ENCODE measurements around the gene FZD2.
"Not testable (repeated sequence)": the region's sequence is repeated elsewhere in the genome, so short reads cannot be mapped to it uniquely, and the experiment has no call there.

FZD2 gene

GRCh38 chr17:44546671-44547606, 10.3 kb upstream of the FZD2 start:
- DNase-seq = peak; percentile 88

DNA sequence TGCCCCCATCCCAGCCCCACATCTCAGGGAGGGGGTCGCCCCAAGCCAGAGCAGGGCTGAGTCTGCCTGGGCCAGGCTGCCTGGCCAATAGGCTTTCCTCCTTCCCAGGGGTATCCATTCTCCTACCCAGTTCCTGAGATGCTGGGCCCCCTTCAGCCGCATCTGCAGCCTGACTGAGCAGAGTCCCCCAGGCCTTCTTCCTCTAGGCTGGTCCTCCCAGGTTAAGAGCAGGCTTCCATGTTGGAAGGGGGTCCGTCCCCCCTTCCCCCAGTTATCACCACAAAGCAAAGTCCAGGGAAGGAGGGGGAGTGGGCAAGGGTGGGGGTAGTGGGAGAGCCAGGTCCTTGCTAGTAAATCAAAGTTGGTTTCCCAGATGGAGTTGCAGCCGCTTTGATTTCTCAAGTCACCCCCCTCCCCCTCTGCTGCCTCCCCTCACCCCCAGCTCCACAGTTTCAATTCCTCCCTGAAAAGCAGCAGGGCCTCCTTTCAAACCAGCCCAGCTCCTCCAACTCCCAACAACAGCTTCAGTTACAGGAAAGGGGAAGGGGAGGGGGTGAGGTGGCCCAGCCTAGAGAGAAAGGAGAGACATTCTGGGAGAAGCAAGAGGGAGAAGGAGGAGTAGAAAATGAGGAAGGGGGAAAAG, 9.5 kb upstream of the FZD2 start:
- DNase-seq = peak; percentile 71

- no peak for DNase-seq
These were observed 8.7 kb upstream of the FZD2 start for GRCh38 chr17:44548376-44549230.

- DNase-seq = no peak
These were observed 7.6 kb upstream of the FZD2 start for GRCh38 chr17:44549686-44550085.

- no peak for DNase-seq
These were observed 4.9 kb upstream of the FZD2 start for GRCh38 chr17:44552361-44552760.

DNA sequence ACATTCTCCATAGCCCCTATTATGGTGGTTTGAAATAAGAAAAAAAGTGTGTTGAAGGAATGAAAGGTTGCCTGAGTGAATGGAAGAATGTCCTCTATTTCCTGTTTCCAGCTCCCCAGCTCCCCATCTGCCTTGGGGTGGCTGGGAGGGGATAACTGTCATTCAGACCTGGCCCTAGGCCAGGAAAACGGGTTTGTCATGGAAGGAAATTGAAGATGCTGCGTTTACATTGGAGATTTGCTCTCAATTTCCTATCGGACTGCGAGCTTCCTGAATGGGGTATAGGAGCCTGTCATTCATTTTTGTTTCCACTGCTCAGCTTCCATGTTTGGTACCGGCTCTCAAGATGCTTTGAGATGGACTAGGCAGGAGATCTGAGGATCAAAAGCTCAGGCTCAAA, 2.2 kb upstream of the FZD2 start:
- DNase-seq = peak; percentile 77

GRCh38 chr17:44556166-44556831, 985 bp upstream of the FZD2 start:
- DNase-seq = peak; percentile 81

DNA sequence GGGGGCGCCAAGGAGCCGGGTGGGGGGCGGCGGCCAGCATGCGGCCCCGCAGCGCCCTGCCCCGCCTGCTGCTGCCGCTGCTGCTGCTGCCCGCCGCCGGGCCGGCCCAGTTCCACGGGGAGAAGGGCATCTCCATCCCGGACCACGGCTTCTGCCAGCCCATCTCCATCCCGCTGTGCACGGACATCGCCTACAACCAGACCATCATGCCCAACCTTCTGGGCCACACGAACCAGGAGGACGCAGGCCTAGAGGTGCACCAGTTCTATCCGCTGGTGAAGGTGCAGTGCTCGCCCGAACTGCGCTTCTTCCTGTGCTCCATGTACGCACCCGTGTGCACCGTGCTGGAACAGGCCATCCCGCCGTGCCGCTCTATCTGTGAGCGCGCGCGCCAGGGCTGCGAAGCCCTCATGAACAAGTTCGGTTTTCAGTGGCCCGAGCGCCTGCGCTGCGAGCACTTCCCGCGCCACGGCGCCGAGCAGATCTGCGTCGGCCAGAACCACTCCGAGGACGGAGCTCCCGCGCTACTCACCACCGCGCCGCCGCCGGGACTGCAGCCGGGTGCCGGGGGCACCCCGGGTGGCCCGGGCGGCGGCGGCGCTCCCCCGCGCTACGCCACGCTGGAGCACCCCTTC, 484 bp downstream of the FZD2 start:
- DNase-seq = peak; percentile 65

- DNase-seq = no peak
These were observed 1.0 kb downstream of the FZD2 start for GRCh38 chr17:44558334-44558709.

- DNase-seq = peak; percentile 55
These were observed 1.7 kb downstream of the FZD2 start for GRCh38 chr17:44558710-44559633.

DNA sequence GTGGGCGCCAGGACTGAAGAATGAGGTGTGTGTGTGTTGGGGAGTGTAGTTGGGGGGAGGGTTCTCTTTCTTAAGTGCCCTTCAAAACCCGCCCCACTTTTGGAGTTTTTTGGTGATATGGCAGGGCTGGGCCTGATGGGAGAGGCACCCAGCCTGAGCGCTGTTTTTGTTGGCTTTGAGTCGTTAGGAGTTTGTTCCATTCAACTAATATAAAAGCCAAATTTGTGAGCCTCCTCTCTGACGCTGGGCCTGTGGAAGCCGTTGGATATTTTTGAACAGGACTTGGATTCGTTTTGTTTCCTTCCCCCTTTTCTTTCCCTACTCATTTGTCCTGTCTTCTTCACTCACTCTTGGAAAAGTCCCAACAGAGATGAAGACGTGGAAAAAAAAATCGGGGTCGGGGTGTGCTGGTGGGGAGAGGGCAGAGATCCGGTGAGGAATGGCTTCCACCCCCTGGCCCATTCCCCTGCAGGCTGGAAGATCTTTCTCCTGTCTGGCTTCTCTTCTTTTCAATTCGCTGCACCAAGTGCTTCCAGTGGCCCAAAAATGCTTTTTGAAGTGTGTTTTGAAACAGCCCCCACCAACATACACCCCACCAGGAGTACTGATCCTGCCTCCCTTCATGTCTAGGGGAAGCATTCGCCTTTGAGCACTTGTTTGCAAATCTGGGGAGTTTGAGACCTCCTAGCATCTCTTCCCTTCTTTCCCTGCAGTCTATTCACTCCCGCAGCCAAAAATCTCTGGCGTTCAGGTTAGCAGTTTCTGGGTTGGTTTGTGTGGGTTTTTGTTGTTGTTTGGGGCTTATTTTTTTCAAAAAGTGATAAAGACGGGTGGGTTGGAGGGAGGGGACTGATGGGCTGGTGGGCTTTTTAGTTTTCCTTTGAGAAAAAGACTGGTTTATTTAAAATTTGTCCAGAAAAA, 2.6 kb downstream of the FZD2 start:
- no peak for DNase-seq

DNA sequence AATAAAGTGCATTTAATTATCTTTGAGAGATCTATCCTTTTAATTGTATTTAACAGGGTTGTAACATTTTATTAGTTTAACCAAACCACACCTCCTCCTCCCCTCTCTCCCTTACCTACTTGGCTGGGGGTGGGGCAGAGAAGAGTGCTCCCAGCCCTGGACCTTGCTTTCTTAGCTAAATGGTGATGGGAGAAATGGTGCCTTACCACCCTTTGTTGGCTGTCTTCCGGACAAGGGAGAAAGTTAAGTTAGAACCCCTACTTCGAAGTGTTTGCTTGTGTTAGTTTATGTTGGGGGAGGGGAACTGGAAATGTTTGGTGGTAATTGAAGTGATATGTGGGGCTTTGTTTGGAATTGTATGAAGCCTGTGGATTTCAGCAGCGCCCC, 3.9 kb downstream of the FZD2 start:
- DNase-seq = no peak

GRCh38 chr17:44564429-44564828, 7.1 kb downstream of the FZD2 start:
- no peak for DNase-seq

DNA sequence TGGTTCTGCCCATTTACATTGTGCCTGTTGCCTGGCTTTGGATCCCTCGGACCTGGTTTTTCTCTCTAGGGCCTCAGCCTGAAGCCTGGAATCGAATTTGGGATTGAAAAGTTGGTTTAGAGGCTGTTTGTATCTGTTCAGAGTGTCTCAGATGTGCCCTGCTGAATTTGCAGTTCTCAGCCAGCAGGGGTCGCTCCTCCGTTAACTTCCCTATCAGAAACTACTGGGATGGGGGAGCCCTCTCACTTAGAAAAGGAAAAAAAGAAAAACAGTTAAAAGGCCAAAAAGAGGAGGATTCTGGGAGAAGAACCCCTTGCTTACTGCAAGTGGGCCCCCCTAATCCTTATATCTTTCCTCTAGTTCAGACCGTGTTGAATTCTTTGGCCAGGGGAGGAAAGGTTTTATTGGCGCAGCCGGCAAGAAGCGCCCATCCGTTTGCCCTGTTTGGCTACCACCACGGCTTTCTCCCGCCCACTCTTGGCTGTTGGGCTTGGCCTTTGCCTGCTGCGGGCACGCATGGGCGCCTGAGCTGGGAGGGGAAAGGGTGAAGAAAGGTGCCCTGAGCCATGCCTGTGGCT, 8.7 kb downstream of the FZD2 start:
- no peak for DNase-seq

DNA sequence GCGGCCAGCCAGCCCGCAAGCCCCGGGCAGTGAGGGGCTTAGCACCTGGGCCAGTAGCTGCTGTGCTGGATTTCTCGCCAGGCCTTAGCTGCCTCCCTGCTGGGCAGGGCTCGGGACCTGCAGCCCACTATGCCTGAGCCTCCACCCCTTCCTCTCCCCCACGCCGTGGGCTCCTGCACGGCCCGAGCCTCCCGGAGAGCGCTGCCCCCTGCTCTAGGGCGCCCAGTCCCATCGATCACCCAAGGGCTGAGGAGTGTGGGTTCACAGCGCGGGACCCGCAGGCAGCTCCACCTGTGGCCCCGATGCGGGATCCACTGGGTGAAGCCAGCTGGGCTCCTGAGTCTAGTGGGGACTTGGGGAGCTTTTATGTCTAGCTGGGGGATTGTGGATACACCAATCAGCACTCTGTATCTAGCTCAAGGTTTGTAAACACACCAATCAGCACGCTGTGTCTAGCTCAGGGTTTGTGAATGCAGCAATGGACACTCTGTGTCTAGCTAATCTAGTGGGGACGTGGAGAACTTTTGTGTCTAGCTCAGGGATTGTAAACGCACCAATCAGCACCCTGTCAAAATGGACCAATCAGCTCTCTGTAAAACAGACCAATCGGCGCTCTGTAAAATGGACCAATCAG, 11.1 kb downstream of the FZD2 start:
- DNase-seq = not testable (repeated sequence)

GRCh38 chr17:44568945-44569858, 11.9 kb downstream of the FZD2 start:
- DNase-seq = no peak

DNA sequence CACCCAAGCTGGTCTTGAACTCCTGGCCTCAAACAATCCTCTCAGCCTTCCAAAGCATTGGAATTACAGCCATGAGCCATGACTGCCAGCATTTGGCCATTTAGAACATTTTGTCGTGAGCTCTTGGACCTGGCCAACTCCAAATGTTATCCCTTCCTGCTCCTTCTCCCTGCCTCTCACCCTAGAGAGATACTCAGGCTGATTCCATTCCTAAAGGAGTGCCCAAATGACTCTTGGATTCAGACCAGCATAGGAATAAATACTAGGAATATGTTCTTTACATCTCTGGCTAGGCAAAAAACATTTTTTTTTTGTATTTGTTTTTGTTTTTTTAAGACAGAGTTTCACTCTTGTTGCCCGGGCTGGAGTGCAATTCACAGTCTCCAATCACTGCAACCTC, 15.5 kb downstream of the FZD2 start:
- DNase-seq = no peak

GRCh38 chr17:44575403-44575802, 18.1 kb downstream of the FZD2 start:
- no peak for DNase-seq

Measured in fibroblast of skin of back (primary cell).